Omental fat pad (tissue), 4 donors: ENCODE results near the gene DBI. TPM values are rescaled to one million over a fixed set of nuclear protein-coding genes. Genes with fewer than 3 reads are reported as not detected.

Experiments used
- ATAC-seq: fragments of 150-250 bp; one replicate; pipeline ENCODE4 v1.9.1; 2016; ENCODE audit warnings: mild to moderate bottlenecking, moderate library complexity; ENCODE audit not compliant: low FRiP score
- DNase-seq: peaks from one replicate; pipeline ENCODE4 v3.0.0-alpha.2; 2019; ENCODE audit warnings: low spot score
- CTCF ChIP-seq, 3 donors: fragments of 450-650 bp; IDR thresholded peaks; one replicate each; pipeline ENCODE4 v1.5.1; 2016 to 2017; ENCODE audit warnings: antibody characterized with exemption in 3 of 3, mild to moderate bottlenecking in 3 of 3, moderate library complexity in 2 of 3
- total RNA-seq, 4 donors: library from RNA; depleted of rRNA; stranded (reverse); fragments of >200 nt; gene quantifications; one replicate each; pipeline ENCODE4 v1.1.0, GENCODE V29; 2016

The DBI gene
- total RNA-seq, 4 donors from 2014 or later, result 191 to 327 (median 225) TPM

GRCh38 chr2:119421304-119421703 lies 54.5 kb downstream of the DBI start:
- ATAC-seq, result no peak
- no peak for TF ChIP-seq CTCF (IDR thresholded peaks at IDR 0.05)

GRCh38 chr2:119421741-119422140 lies 55.0 kb downstream of the DBI start:
- no peak for ATAC-seq
- DNase-seq, result no peak
- TF ChIP-seq CTCF (IDR thresholded peaks at IDR 0.05), result no peak

More at GRCh38 chr2:119421304-119421703, 54.5 kb downstream of the DBI start:
- no peak for DNase-seq

Other genes starting within 250 kb of the DBI start
- gene C1QL2, start 208.2 kb upstream of the DBI start, total RNA-seq, result not detected
- gene STEAP3, start 143.1 kb upstream of the DBI start, total RNA-seq, result 10 to 100 TPM in 3 of 4 donors, 1 to 10 TPM in 1; 9.4 to 22.4 (median 16.3) TPM
- gene C2orf76, start 143 bp upstream of the DBI start, total RNA-seq, result 10 to 100 TPM; 10.3 to 13.3 (median 11.3) TPM
- 10 to 100 TPM; 11.3 to 27.8 (median 25.9) TPM for gene TMEM37, start 64.9 kb downstream of the DBI start, total RNA-seq
- not detected for gene SCTR, start 157.5 kb downstream of the DBI start, total RNA-seq
- gene CFAP221, start 177.5 kb downstream of the DBI start, total RNA-seq, result 1 to 10 TPM in 3 of 4 donors, not detected in 1; 1.2 to 1.7 (median 1.3) TPM